ENCODE measurements around the gene DNTTIP2.

GRCh38 chr1:93919780-93920179 is 40.8 kb upstream of the DNTTIP2 start:
- TF ChIP-seq CTCF (conservative IDR thresholded peaks at IDR 0.05; ENCODE audit: low read depth, low read length), result no peak
- TF ChIP-seq EZH2 (IDR thresholded peaks at IDR 0.05; ENCODE audit: low read length, unreplicated experiment), result no peak

Data from PC-3 (cell line).